AG09309 (cell line): ENCODE data around the gene ADAT1.

Experiments used
- DNase-seq: peaks from one replicate; pipeline ENCODE4 v3.0.0-alpha.2; 2010; ENCODE audit warnings: low read depth
- H3K4me3 ChIP-seq: 2 replicates; pipeline ENCODE4 v1.5.1; 2011; ENCODE audit warnings: mild to moderate bottlenecking, low read depth, low read length, moderate library complexity; ENCODE audit not compliant: control insufficient read depth
- CTCF ChIP-seq: IDR thresholded peaks from 2 replicates; pipeline ENCODE4 v1.5.1; 2011; ENCODE audit warnings: mild to moderate bottlenecking, low read depth, low read length, inconsistent platforms; ENCODE audit not compliant: insufficient read depth, control insufficient read depth; ENCODE audit errors: missing control alignments

ADAT1 gene, protein sequence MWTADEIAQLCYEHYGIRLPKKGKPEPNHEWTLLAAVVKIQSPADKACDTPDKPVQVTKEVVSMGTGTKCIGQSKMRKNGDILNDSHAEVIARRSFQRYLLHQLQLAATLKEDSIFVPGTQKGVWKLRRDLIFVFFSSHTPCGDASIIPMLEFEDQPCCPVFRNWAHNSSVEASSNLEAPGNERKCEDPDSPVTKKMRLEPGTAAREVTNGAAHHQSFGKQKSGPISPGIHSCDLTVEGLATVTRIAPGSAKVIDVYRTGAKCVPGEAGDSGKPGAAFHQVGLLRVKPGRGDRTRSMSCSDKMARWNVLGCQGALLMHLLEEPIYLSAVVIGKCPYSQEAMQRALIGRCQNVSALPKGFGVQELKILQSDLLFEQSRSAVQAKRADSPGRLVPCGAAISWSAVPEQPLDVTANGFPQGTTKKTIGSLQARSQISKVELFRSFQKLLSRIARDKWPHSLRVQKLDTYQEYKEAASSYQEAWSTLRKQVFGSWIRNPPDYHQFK

DNA sequence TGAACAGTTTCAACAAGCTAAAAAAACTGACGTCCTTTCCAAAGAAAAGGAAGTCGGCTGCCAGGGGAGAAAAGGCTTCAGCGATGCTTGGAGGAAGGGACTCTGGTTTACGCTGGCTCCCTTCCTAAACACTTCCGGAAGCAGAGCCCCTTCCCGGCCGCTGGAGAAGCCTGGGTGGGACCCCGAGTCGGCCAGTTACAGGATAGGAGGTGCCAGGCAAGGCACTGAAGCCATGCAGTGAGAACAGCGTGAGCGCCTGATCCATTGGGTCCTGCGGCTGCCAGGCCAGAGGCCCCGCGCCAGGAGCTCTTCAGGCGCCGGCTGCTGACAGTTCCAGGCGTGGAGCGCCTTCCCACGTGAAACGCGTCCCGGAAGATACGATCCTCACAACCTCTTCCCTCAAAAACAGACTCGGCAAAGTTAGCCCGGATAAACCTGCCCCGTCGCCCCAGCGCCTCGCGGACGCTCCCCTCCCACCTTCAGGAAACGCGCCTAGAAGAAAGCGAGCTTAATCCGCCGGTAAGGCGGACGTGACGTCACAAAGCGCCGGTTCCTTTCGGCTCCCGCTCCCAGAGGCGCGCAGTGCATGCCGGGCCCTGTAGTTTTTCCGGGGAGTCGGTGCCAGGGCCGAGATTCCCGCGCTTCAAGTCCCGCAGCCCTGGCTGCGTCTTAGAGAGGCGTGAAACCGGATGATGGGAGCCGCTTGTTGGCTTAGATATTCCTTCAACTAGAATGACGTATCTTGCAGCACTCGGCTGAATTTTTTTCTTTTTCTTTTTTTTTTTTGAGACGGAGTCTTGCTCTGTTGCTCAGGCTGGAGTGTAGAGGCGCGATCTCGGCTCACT, at the start of gene ADAT1:
Gene ADAT1 (minus strand): TSS at position 521 of the 845 bp plus-strand sequence. CDS start 2,482 bp downstream, outside the sequence.
- peak; percentile 77 for DNase-seq
- H3K4me3 ChIP-seq: peak within 1 kb of the TSS; percentile 80
- no peak for TF ChIP-seq CTCF

GRCh38 chr16:75667503-75667902, 44.4 kb upstream of the ADAT1 start:
- no peak overlapping the region for H3K4me3 ChIP-seq
- no peak for DNase-seq
- TF ChIP-seq CTCF: no peak

- DNase-seq: no peak
- no peak for TF ChIP-seq CTCF
- no peak overlapping the region for H3K4me3 ChIP-seq
Observed at GRCh38 chr16:75660726-75661302, 37.7 kb upstream of the ADAT1 start.

GRCh38 chr16:75660321-75660720, 37.2 kb upstream of the ADAT1 start:
- no peak for DNase-seq
- no peak overlapping the region for H3K4me3 ChIP-seq
- no peak for TF ChIP-seq CTCF

DNA sequence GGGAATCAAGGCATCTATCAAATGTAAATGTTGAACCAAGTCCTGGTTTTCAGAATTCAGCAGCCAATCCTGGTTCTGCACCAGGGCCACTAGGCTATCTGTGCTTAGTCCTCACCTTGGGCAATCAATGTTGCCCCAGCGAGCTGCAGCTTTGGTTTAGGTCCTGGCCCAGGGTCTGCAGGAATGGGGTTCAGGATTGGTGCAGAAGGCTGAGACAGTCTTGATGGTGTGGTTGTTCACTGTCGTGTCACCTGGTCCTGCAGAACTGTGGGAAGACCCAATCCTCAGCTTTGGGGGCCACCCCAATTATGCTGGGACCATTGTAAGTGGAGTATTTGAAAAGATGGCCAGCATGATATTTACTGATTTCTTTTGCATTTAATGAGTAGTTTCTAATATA, 35.1 kb upstream of the ADAT1 start:
- no peak for TF ChIP-seq CTCF
- DNase-seq: no peak

DNA sequence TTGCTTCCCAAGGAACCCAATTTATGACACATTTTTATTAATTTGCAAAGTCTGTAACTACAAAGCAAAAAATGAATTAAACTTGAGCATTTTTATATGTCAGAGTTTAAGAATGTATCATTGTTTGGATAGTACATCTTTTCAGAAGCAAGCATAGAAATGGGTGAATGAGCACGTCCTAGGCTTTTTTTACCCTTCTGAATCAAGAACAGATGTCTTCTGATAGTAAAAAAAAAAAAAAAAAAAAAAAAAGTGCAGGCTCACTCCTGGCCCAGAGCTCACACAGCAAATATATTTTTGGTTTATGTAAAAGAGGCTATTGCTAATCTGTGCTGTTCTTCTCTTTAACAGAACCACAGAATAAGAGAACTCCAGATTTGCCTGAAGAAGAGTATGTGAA, 30.8 kb upstream of the ADAT1 start:
- peak; percentile 57 for DNase-seq
- no peak overlapping the region for H3K4me3 ChIP-seq
- no peak for TF ChIP-seq CTCF

More for the DNA sequence above, 35.1 kb upstream of the ADAT1 start:
- no peak overlapping the region for H3K4me3 ChIP-seq
